ENCODE measurements around the gene ARHGAP8. TPM values are rescaled to one million over a fixed set of nuclear protein-coding genes. Genes with fewer than 3 reads are reported as not detected.

The ARHGAP8 gene
- total and polyA plus RNA-seq, 2 donors (not counting 3 experiments of a cell fraction or from before 2014, with no cell fraction given), result not detected

GRCh38 chr22:44882226-44882905 lies 130.0 kb downstream of the ARHGAP8 start:
- CTCF ChIA-PET, result no interaction called here
- no TSS peak for BruUV-seq (replicated peaks)
- no peaks in the 10 kb centered on the region for H3K79me2 ChIP-seq (ENCODE audit: control insufficient read depth, insufficient read depth, low read length)
- FAIRE-seq (no peak), DNase-seq (ENCODE audit: low read depth, low spot score) (no peak)
- POLR2A ChIA-PET, result no interaction called here
- dilution Hi-C loops (cut with MboI; ENCODE audit: extremely low pct_ligation_motif_present, low sequenced_read_pairs) (no loop called here), intact Hi-C loops (cut with micrococcal nuclease) (no loop called here)
- no peak overlapping the region for H3K4me2 ChIP-seq (ENCODE audit: insufficient read depth, low read length)
- no peak overlapping the region for H2AFZ ChIP-seq (ENCODE audit: low read depth, low read length)
- H3K9ac ChIP-seq (replicated peaks; ENCODE audit: extremely low read depth, insufficient read depth, low read length), result no peak overlapping the region
- no peaks in the 10 kb centered on the region for H3K4me1 ChIP-seq (ENCODE audit: control insufficient read depth, extremely low read depth, insufficient read depth, low read length)
- H3K9me3 ChIP-seq (replicated peaks; ENCODE audit: control insufficient read depth, insufficient read depth, low read length), result peaks cover 3% of the 10 kb centered on the region
- H4K20me1 ChIP-seq (replicated peaks; ENCODE audit: control insufficient read depth, extremely low read depth, insufficient read depth, low read length), result no peaks in the 10 kb centered on the region
- H3K27ac ChIP-seq (ENCODE audit: insufficient read depth, low read depth, low read length), result no peak overlapping the region
- no peak overlapping the region for H3K4me3 ChIP-seq (replicated peaks in 1 of 3; ENCODE audit: insufficient read depth in 1 of 3, low read depth in 1 of 3, low read length in 3 of 3)
- no peaks in the 10 kb centered on the region for H3K9me1 ChIP-seq (replicated peaks; ENCODE audit: control insufficient read depth, extremely low read depth, insufficient read depth, low read length)
- TF ChIP-seq MYC (IDR thresholded peaks at IDR 0.05; ENCODE audit: low read depth, low read length) (no peak), POLR2AphosphoS5 (IDR thresholded peaks at IDR 0.05; ENCODE audit: insufficient read depth, low read depth, low read length) (no peak), MAX (IDR thresholded peaks at IDR 0.05; ENCODE audit: insufficient read depth, insufficient read length) (no peak), FOS (IDR thresholded peaks at IDR 0.05; ENCODE audit: borderline replicate concordance, insufficient read depth, low read length) (no peak), POLR2A (IDR thresholded peaks at IDR 0.05; ENCODE audit: low read depth, low read length) (no peak), GATA2 (IDR thresholded peaks at IDR 0.05; ENCODE audit: insufficient read depth, insufficient read length, low read depth, low read length) (no peak), CTCF (IDR thresholded peaks at IDR 0.05; ENCODE audit: extremely low read depth in 1 of 2, insufficient read depth in 1 of 2, low read depth in 1 of 2, low read length in 2 of 2) (no peak), JUN (IDR thresholded peaks at IDR 0.05; ENCODE audit: borderline replicate concordance, insufficient read depth, insufficient read length, low read depth) (no peak), EZH2 (IDR thresholded peaks at IDR 0.05; ENCODE audit: borderline replicate concordance, low read depth, low read length, severe bottlenecking) (no peak)
- H3K36me3 ChIP-seq (ENCODE audit: control insufficient read depth in 2 of 2, extremely low read depth in 1 of 2, insufficient read depth in 2 of 2, low read length in 2 of 2), result no peaks in the 10 kb centered on the region
- no peaks in the 10 kb centered on the region for H3K27me3 ChIP-seq (ENCODE audit: control insufficient read depth in 2 of 2, insufficient read depth in 2 of 2, low read length in 2 of 2)
